NB4 (cell line): ENCODE results near the gene KIF21A.

Experiments used
- CTCF ChIP-seq: IDR thresholded peaks from one replicate; pipeline ENCODE4 v1.5.1; 2012; ENCODE audit warnings: low read depth, low read length
- MYC ChIP-seq: IDR thresholded peaks from 2 replicates; pipeline ENCODE4 v1.6.1; 2011; ENCODE audit warnings: low read depth, low read length
- POLR2A ChIP-seq: IDR thresholded peaks from 2 replicates; pipeline ENCODE4 v1.6.1; 2011; ENCODE audit warnings: mild to moderate bottlenecking; ENCODE audit not compliant: insufficient read length; ENCODE audit errors: extremely low read depth
- TF ChIP-seq, protein P1 (sequence below): IDR thresholded peaks from 2 replicates; pipeline ENCODE4 v1.6.1; 2011; ENCODE audit warnings: low read depth, low read length

DNA sequence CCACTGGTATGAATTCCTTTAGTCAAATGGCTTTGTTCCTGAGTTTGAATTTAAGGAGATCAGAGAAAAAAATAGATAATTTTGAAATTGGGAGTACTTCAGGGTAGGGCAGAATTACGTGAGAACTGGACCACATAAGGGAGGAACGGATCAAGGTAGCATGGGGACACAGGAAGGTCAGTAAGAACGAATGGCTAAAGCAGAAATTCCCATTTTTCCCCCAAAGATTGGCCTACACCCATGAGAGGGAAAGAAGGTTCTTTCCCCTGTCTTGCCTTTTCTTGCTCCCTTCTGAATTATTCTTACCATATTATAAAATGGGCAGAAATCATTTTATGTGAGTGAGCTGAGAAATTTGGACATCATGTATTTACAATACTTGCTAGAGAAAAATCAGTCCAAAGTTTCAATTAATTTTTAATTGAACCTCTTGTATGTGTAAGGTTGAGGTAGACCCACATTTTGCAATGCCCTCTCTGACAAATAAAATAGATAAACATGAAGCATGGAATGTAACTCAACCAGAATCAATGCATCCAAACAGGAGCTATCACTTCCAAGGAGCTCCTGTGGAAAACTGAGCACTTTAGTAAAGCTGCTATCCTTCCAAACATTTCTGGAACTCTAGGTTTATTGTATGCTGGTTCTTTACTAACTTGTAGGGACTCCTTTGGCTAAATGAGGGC is 93.8 kb downstream of the KIF21A start:
- TF ChIP-seq POLR2A, result no peak
- TF ChIP-seq, protein P1, sequence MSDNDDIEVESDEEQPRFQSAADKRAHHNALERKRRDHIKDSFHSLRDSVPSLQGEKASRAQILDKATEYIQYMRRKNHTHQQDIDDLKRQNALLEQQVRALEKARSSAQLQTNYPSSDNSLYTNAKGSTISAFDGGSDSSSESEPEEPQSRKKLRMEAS, result no peak
- TF ChIP-seq CTCF, result no peak
- TF ChIP-seq MYC, result no peak
